ENCODE measurements around the gene LRRN4. TPM values are rescaled to one million over a fixed set of nuclear protein-coding genes. Genes with fewer than 3 reads are reported as not detected.
"Not testable (repeated sequence)": the region's sequence is repeated elsewhere in the genome, so short reads cannot be mapped to it uniquely, and the experiment has no call there.

Gene LRRN4
- total RNA-seq, 1 donor from 2014 or later: 76.6 TPM

- no peaks in the 10 kb centered on the region for H3K9me3 ChIP-seq
- intact Hi-C loops (cut with DNase I): no loop called here
- H3K27ac ChIP-seq: no peak overlapping the region
- TF ChIP-seq CTCF (IDR thresholded peaks at IDR 0.05): no peak
- no peak overlapping the region for H3K4me3 ChIP-seq
- H3K4me1 ChIP-seq: peaks cover 4% of the 10 kb centered on the region
- no peaks in the 10 kb centered on the region for H3K27me3 ChIP-seq
- H3K36me3 ChIP-seq: peaks cover 66% of the 10 kb centered on the region
- no peak for ATAC-seq
- DNase-seq: no peak
These were observed 14.1 kb downstream of the LRRN4 start for GRCh38 chr20:6039766-6040165.

GRCh38 chr20:6038256-6038655 is 15.6 kb downstream of the LRRN4 start:
- no peaks in the 10 kb centered on the region for H3K27me3 ChIP-seq
- no peak overlapping the region for H3K27ac ChIP-seq
- no peak overlapping the region for H3K4me3 ChIP-seq
- H3K36me3 ChIP-seq: peaks cover 80% of the 10 kb centered on the region
- no peak for TF ChIP-seq CTCF (IDR thresholded peaks at IDR 0.05)
- H3K4me1 ChIP-seq: peaks cover 12% of the 10 kb centered on the region
- ATAC-seq (no peak), DNase-seq (no peak)
- no peaks in the 10 kb centered on the region for H3K9me3 ChIP-seq
- intact Hi-C loops (cut with DNase I): no loop called here

DNA sequence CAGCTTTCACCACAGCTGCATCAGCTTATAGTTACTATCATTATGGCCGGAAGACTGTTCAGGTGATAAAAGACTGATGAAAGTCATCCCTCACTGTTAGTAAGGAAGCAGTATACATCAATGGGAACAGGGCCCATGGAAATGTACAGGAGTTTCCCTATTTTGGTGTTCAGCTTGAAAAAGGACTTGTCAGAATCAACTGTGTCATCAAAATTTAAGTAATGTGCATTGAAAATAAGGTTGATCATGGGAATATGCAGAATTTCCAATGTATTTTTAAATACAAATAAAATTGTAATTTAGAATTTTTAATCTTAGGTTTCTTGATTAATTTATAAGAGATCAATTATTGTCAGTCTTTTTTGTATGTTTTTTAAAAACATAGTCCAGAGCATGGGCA is 16.8 kb downstream of the LRRN4 start:
- Histone ChIP-seq H3K4me1 (peaks cover 12% of the 10 kb centered on the region), H3K27ac (no peak overlapping the region), H3K4me3 (no peak overlapping the region), H3K36me3 (peaks cover 92% of the 10 kb centered on the region), H3K9me3 (no peaks in the 10 kb centered on the region), H3K27me3 (no peaks in the 10 kb centered on the region)
- ATAC-seq: no peak
- DNase-seq: no peak
- intact Hi-C loops (cut with DNase I): no loop called here
- no peak for TF ChIP-seq CTCF (IDR thresholded peaks at IDR 0.05)

GRCh38 chr20:6036213-6036612 is 17.6 kb downstream of the LRRN4 start:
- no peak for TF ChIP-seq CTCF (IDR thresholded peaks at IDR 0.05)
- no peak overlapping the region for H3K27ac ChIP-seq
- no peaks in the 10 kb centered on the region for H3K9me3 ChIP-seq
- no peak overlapping the region for H3K4me3 ChIP-seq
- ATAC-seq (no peak), DNase-seq (no peak)
- H3K36me3 ChIP-seq: peaks cover 91% of the 10 kb centered on the region
- H3K27me3 ChIP-seq: no peaks in the 10 kb centered on the region
- intact Hi-C loops (cut with DNase I): no loop called here
- H3K4me1 ChIP-seq: peaks cover 12% of the 10 kb centered on the region

GRCh38 chr20:6034134-6034969 is 19.5 kb downstream of the LRRN4 start:
- Histone ChIP-seq H3K27ac (no peak overlapping the region), H3K27me3 (no peaks in the 10 kb centered on the region), H3K36me3 (peaks cover 72% of the 10 kb centered on the region), H3K4me3 (no peak overlapping the region), H3K4me1 (peaks cover 12% of the 10 kb centered on the region), H3K9me3 (no peaks in the 10 kb centered on the region)
- ATAC-seq (no peak), DNase-seq (no peak)
- TF ChIP-seq CTCF (IDR thresholded peaks at IDR 0.05): no peak
- intact Hi-C loops (cut with DNase I): no loop called here

DNA sequence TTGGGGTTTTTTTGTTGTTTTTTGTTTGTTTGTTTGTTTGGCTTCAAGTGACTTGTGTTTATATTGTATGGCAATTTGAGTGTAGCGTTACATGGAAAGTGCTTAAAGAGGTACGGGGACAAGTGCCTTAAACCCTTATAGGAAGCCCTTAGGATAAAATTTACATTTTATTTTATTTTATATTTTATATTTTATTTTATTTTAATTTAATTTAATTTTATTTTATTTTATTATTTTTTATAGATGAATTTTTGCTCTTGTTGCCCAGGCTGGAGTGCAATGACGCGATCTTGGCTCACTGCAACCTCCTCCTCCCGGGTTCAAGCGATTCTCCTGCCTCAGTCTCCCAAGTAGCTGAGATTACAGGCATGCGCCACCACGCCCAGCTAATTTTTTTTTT is 21.0 kb downstream of the LRRN4 start:
- H3K27ac ChIP-seq; ATAC-seq; DNase-seq; intact Hi-C loops (cut with DNase I); H3K9me3 ChIP-seq; H3K27me3 ChIP-seq; H3K4me3 ChIP-seq: not testable (repeated sequence)
- Histone ChIP-seq H3K4me1 (peaks cover 12% of the 10 kb centered on the region), H3K36me3 (peaks cover 60% of the 10 kb centered on the region)
